A549 (cell line): ENCODE measurements around the gene TWIST2. TPM values are rescaled to one million over a fixed set of nuclear protein-coding genes. Genes with fewer than 3 reads are reported as not detected.

Experiments
- ATAC-seq, 2 experiments: fragments of 200-7000 bp in 1 of 2; fragments of >200 bp in 1 of 2; cut with Nextera tagmentation in 1 of 2; cut with Tn5 transposase in 1 of 2; 3 replicates each; pipeline versions ENCODE4 v1.8.0 to v1.9.1; 2018 to 2020; ENCODE audit warnings: mild to moderate bottlenecking in 1 of 2, moderate library complexity in 1 of 2
- CTCF ChIA-PET: fragments of 300-600 bp; sonication (Branson Sonifier 250); formaldehyde crosslinking; extraction: SDS; loops from one replicate; lab custom pipeline; 2021; ENCODE audit warnings: antibody characterized with exemption, inconsistent platforms; lab: Yijun Ruan, JAX
- POLR2A ChIA-PET: fragments of 350-600 bp; formaldehyde crosslinking; extraction: SDS; loops from one replicate; lab custom pipeline; 2021; ENCODE audit warnings: antibody characterized with exemption, inconsistent platforms; lab: Yijun Ruan, JAX
- DNase-seq, 2 experiments: peaks; one replicate each; pipeline versions ENCODE4 v3.0.0 to v3.0.0-alpha.2; 2011 to 2016; ENCODE audit warnings: low read depth in 1 of 2, low spot score in 1 of 2
- FAIRE-seq: peaks from 2 replicates; lab custom pipeline; 2011; peaks lifted over from hg19 to GRCh38; lab: Jason Lieb, UNC
- H3K27ac ChIP-seq, 2 experiments: fragments of >200 bp; sonication (Bioruptor Twin); formaldehyde crosslinking; 3 replicates each; pipeline ENCODE4 v1.5.1; 2016 to 2017
- H3K4me1 ChIP-seq: fragments of >200 bp; sonication (Bioruptor Twin); formaldehyde crosslinking; 3 replicates; pipeline ENCODE4 v1.6.1; 2016
- H3K4me2 ChIP-seq: fragments of >200 bp; sonication (Bioruptor Twin); formaldehyde crosslinking; 3 replicates; pipeline ENCODE4 v1.6.1; 2016
- H3K4me3 ChIP-seq: fragments of >200 bp; sonication (Bioruptor Twin); formaldehyde crosslinking; 3 replicates; pipeline ENCODE4 v1.5.1; 2016
- H3K9me3 ChIP-seq: fragments of >200 bp; sonication (Bioruptor Twin); formaldehyde crosslinking; 3 replicates; pipeline ENCODE4 v1.6.1; 2016
- EHF ChIP-seq: fragments of 250-450 bp; sonication (Bioruptor Pico); IDR thresholded peaks from 2 replicates; pipeline ENCODE4 v1.5.0; 2020; ENCODE audit warnings: mild to moderate bottlenecking
- EP300 ChIP-seq, 2 experiments: fragments of >200 bp; sonication (Bioruptor Twin); formaldehyde crosslinking; IDR thresholded peaks; 2 replicates in 1 of 2; 3 replicates in 1 of 2; pipeline ENCODE4 v1.6.1; 2016 to 2017
- FOSL2 ChIP-seq, 2 experiments: fragments of 450-650 bp in 1 of 2; fragments of >200 bp in 1 of 2; sonication (Bioruptor Twin) in 1 of 2; formaldehyde crosslinking; IDR thresholded peaks; 2 replicates each; pipeline versions ENCODE4 v1.5.0 to v1.6.1; 2016 to 2020; ENCODE audit warnings: mild to moderate bottlenecking in 1 of 2, moderate library complexity in 1 of 2
- HDAC2 ChIP-seq: fragments of 200-600 bp; sonication (generic); IDR thresholded peaks from 2 replicates; pipeline ENCODE4 v1.6.1; 2016
- HEYL ChIP-seq: fragments of 250-450 bp; sonication (Bioruptor Pico); IDR thresholded peaks from 2 replicates; pipeline ENCODE4 v1.8.0; 2021; ENCODE audit warnings: mild to moderate bottlenecking, moderate library complexity
- HOXA7 ChIP-seq: fragments of 250-450 bp; sonication (Bioruptor Pico); IDR thresholded peaks from 2 replicates; pipeline ENCODE4 v1.5.0; 2020; ENCODE audit warnings: mild to moderate bottlenecking, moderate library complexity
- KDM1A ChIP-seq: fragments of 200-600 bp; sonication (generic); IDR thresholded peaks from 2 replicates; pipeline ENCODE4 v1.6.1; 2016; ENCODE audit warnings: low read depth, mild to moderate bottlenecking
- KDM5A ChIP-seq: fragments of 200-600 bp; sonication (generic); IDR thresholded peaks from 2 replicates; pipeline ENCODE4 v1.6.1; 2016; ENCODE audit warnings: antibody characterized with exemption, mild to moderate bottlenecking
- MAFK ChIP-seq: fragments of 450-650 bp; IDR thresholded peaks from 2 replicates; pipeline ENCODE4 v1.6.1; 2014; ENCODE audit not compliant: partially characterized antibody
- MAZ ChIP-seq: fragments of 150-350 bp; IDR thresholded peaks from 2 replicates; pipeline ENCODE4 v1.6.1; 2014; ENCODE audit warnings: antibody characterized with exemption, low read depth, low read length, borderline replicate concordance
- MYC ChIP-seq: IDR thresholded peaks from 2 replicates; pipeline ENCODE4 v1.6.1; 2012; ENCODE audit warnings: mild to moderate bottlenecking, inconsistent platforms, low read length, improper control_type of control experiment, borderline replicate concordance
- NFE2L2 ChIP-seq: fragments of 150-350 bp; conservative IDR thresholded peaks from 2 replicates; pipeline ENCODE4 v1.6.1; 2014; ENCODE audit warnings: low read length
- NPAS2 ChIP-seq: fragments of 250-450 bp; sonication (Bioruptor Pico); IDR thresholded peaks from 2 replicates; pipeline ENCODE4 v1.8.0; 2022; ENCODE audit warnings: mild to moderate bottlenecking, moderate library complexity, borderline replicate concordance
- POLR2AphosphoS2 ChIP-seq: conservative IDR thresholded peaks from 2 replicates; pipeline ENCODE4 v1.6.1; 2012; ENCODE audit warnings: low read length, improper control_type of control experiment, inconsistent platforms
- RARB ChIP-seq: fragments of 250-450 bp; sonication (Bioruptor Pico); IDR thresholded peaks from 2 replicates; pipeline ENCODE4 v1.8.0; 2021; ENCODE audit warnings: mild to moderate bottlenecking, moderate library complexity
- RFX5 ChIP-seq: fragments of 450-650 bp; IDR thresholded peaks from 2 replicates; pipeline ENCODE4 v1.7.1; 2014; ENCODE audit warnings: antibody characterized with exemption, mild to moderate bottlenecking, moderate library complexity
- RNF2 ChIP-seq: fragments of 200-600 bp; sonication (generic); IDR thresholded peaks from 2 replicates; pipeline ENCODE4 v1.6.1; 2016; ENCODE audit warnings: low read depth, mild to moderate bottlenecking, antibody characterized with exemption, moderate library complexity, borderline replicate concordance
- ZFP36 ChIP-seq: fragments of 450-650 bp; IDR thresholded peaks from 2 replicates; pipeline ENCODE4 v1.6.1; 2014; ENCODE audit warnings: borderline replicate concordance; ENCODE audit not compliant: partially characterized antibody
- WGBS: methylation state at CpG from one replicate; pipeline ENCODE4 v1.1.6; 2017; ENCODE audit errors: missing lambda C conversion rate; 5-methylcytosine and 5-hydroxymethylcytosine counted together
- polyA plus RNA-seq, 4 experiments: library from polyadenylated mRNA; depleted of rRNA in 3 of 4; stranded (reverse); fragments of >200 nt; fragmentation: RNase III in 1 of 4; extraction: RNeasy Plus Mini Kit Qiagen cat#74134 plus additional on column Dnase treatment in 1 of 4; gene quantifications; 2 replicates in 3 of 4; 3 replicates in 1 of 4; pipeline ENCODE4 v1.2.3, GENCODE V29; 2011 to 2017
- TF ChIP-seq, protein P1 (sequence below): fragments of 200-600 bp; sonication (generic); IDR thresholded peaks from 2 replicates; pipeline ENCODE4 v1.6.1; 2016; ENCODE audit warnings: antibody characterized with exemption, mild to moderate bottlenecking, moderate library complexity
- TF ChIP-seq, protein P2 (sequence below): IDR thresholded peaks from 2 replicates; pipeline ENCODE4 v1.6.1; 2012
- TF ChIP-seq, protein P3 (sequence below): fragments of >200 bp; sonication (Bioruptor Twin); formaldehyde crosslinking; IDR thresholded peaks from 3 replicates; pipeline ENCODE4 v1.6.1; 2016

The TWIST2 gene
- polyA plus RNA-seq, 2 of the 4 experiments (the other 2 are of a cell fraction) = 7.1 to 8.2 TPM

DNA sequence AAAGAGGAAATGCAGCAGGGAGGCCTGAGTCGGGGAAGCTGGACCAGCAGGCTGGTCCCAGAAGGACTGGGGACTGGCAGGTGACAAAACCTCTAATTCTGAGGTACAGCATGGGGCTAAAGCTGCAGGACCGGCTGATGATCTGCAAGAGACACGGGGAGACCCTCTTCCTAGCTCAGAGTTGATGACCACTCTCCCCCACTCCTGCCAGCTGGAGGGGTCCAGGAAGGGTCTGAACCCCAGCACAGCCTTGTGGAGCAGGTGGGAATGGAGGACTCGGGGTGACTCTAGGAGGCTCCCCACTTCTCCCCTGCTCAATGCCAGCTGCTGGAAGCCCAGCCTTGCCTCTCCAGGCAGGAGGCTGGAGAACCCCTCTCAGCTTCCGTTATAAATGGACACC lies 67.7 kb downstream of the TWIST2 start (continued):
- TF ChIP-seq, protein P1, sequence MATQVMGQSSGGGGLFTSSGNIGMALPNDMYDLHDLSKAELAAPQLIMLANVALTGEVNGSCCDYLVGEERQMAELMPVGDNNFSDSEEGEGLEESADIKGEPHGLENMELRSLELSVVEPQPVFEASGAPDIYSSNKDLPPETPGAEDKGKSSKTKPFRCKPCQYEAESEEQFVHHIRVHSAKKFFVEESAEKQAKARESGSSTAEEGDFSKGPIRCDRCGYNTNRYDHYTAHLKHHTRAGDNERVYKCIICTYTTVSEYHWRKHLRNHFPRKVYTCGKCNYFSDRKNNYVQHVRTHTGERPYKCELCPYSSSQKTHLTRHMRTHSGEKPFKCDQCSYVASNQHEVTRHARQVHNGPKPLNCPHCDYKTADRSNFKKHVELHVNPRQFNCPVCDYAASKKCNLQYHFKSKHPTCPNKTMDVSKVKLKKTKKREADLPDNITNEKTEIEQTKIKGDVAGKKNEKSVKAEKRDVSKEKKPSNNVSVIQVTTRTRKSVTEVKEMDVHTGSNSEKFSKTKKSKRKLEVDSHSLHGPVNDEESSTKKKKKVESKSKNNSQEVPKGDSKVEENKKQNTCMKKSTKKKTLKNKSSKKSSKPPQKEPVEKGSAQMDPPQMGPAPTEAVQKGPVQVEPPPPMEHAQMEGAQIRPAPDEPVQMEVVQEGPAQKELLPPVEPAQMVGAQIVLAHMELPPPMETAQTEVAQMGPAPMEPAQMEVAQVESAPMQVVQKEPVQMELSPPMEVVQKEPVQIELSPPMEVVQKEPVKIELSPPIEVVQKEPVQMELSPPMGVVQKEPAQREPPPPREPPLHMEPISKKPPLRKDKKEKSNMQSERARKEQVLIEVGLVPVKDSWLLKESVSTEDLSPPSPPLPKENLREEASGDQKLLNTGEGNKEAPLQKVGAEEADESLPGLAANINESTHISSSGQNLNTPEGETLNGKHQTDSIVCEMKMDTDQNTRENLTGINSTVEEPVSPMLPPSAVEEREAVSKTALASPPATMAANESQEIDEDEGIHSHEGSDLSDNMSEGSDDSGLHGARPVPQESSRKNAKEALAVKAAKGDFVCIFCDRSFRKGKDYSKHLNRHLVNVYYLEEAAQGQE = no peak
- TF ChIP-seq POLR2AphosphoS2 = no peak

DNA sequence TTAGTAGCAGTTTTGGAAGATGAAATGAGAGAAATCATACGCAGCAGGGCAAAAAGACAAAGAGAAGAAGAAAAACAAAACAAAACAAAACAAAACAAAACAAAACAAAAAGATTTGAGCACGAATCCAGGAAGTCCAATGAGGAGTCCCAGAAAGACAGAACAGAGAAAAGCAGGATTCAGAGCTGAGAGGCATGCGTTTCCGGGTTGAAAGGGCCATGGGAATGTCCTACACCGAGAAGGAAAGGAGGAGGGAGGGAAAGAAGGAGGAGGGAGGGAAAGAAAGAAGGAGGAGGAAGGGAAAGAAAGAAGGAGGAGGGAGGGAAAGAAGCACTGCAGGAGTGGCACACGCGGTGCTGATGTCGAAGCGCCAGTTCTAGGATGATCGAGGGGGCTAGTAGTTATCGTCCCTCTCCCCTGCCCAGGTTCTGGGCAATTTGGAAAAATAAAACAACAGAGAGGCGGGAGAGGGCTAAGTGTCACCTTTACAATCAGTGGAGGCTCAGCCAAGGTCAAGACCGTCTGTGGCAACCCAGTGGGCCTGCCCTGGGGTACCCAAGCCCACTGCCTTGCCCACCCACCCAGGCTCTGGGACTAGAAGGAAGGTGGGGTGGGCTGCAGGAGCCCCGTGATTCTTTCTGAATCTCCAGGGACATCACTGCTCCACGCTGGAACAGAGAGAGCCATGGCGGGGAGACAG lies 68.4 kb downstream of the TWIST2 start:
- 79% methylated on average over 13 of the region's 16 CpGs for WGBS
- CTCF ChIA-PET = interaction anchor here (1.2 kb wide), 1 partner anchor 559 kb away, joined by 3 read pairs; no protein-coding TSS in a partner anchor
- peaks cover 6% of the 10 kb centered on the region; the same call in 1 of the 3 replicates for H3K4me1 ChIP-seq

DNA sequence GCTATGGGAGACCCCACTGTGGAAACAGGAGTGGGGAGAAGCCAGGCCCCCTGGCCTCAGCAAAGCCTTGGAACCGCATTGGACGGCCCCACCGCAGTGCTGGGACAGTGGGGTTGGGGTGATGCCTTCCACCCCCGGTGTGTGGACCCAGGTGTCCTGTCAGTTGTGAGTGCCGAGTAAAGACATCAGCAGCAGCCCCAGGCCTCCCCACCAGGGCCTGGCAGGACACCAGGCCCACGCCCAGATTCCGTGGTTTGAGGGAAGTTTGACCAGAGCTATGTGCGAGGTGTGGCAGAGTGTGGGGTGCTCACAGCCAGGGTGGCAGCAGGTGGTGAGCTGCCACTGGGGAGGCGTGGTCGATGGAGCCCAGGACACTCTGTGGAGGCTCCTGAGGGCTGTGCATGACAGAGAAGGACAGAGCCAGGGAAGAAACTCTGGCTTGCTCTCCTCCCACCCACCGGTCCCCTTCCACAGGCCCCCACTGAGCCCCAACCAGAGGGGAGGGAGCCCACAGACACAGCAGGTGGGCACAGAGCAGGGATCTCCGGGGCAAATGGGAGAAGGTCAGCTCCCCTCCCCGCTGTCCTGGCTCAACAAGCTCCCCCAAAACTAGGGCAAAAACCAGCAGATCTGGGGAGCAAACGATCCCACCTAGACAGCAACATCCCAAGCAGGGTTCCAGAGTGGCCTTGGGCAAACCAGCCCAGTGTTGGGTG lies 69.1 kb downstream of the TWIST2 start:
- ChIA-PET POLR2A (no interaction called here), CTCF (interaction anchor here (1.1 kb wide), 1 partner anchor 118 kb away, joined by 3 read pairs; no protein-coding TSS in a partner anchor)
- FAIRE-seq (no peak), ATAC-seq (peak in 1 of 2 experiments; percentile 33; a peak in 3 of 6 replicates), DNase-seq (no peak)
- WGBS = 53% methylated on average over 12 of the region's 14 CpGs
- TF ChIP-seq MAFK = no peak
- TF ChIP-seq POLR2AphosphoS2 = no peak
- no peak for TF ChIP-seq KDM1A
- no peak for TF ChIP-seq MYC
- no peak for TF ChIP-seq NFE2L2
- no peak for TF ChIP-seq FOSL2 (IDR thresholded peaks at IDR 0.05)
- TF ChIP-seq FOSL2 (CRISPR knock-in tag; IDR thresholded peaks at IDR 0.05) = no peak
- no peak for TF ChIP-seq NPAS2 (CRISPR knock-in tag)
- no peak for TF ChIP-seq EP300 (IDR thresholded peaks at IDR 0.05)
- TF ChIP-seq ZFP36 = no peak
- no peak for TF ChIP-seq HOXA7
- H3K9me3 ChIP-seq = no peaks in the 10 kb centered on the region; the same call in 2 of the 3 replicates
- H3K27ac ChIP-seq = 0 out of 6 replicates have a peak overlapping the region, but pooled peaks of 1 of the 2 experiments have one; percentile 21
- H3K4me2 ChIP-seq = no peak overlapping the region
- H3K4me1 ChIP-seq = peaks cover 6% of the 10 kb centered on the region; the same call in 1 of the 3 replicates
- H3K4me3 ChIP-seq = no peak overlapping the region

More for the DNA sequence above, 68.4 kb downstream of the TWIST2 start:
- TF ChIP-seq RARB (CRISPR knock-in tag) = no peak
- no peak for TF ChIP-seq MAFK
- TF ChIP-seq KDM5A = no peak
- no peak for TF ChIP-seq MAZ
- TF ChIP-seq MYC = no peak
- TF ChIP-seq RFX5 = no peak
- no peak for TF ChIP-seq EHF (CRISPR knock-in tag)
- TF ChIP-seq HEYL (CRISPR knock-in tag) = no peak
- no peak for TF ChIP-seq NPAS2 (CRISPR knock-in tag)
- TF ChIP-seq, protein P2, sequence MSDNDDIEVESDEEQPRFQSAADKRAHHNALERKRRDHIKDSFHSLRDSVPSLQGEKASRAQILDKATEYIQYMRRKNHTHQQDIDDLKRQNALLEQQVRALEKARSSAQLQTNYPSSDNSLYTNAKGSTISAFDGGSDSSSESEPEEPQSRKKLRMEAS = no peak
- no peak for TF ChIP-seq ZFP36
- TF ChIP-seq, protein P3, sequence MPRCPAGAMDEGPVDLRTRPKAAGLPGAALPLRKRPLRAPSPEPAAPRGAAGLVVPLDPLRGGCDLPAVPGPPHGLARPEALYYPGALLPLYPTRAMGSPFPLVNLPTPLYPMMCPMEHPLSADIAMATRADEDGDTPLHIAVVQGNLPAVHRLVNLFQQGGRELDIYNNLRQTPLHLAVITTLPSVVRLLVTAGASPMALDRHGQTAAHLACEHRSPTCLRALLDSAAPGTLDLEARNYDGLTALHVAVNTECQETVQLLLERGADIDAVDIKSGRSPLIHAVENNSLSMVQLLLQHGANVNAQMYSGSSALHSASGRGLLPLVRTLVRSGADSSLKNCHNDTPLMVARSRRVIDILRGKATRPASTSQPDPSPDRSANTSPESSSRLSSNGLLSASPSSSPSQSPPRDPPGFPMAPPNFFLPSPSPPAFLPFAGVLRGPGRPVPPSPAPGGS = no peak
- no peak for TF ChIP-seq HDAC2
- TF ChIP-seq RNF2 = no peak
- no peak for DNase-seq
- ATAC-seq = no peak
- H3K4me2 ChIP-seq = no peak overlapping the region
- H3K27ac ChIP-seq = no peak overlapping the region
- no peak for FAIRE-seq
- POLR2A ChIA-PET = no interaction called here
- no peaks in the 10 kb centered on the region; the same call in 2 of the 3 replicates for H3K9me3 ChIP-seq
- H3K4me3 ChIP-seq = no peak overlapping the region
